ENCODE data around the gene XYLB.

Gene XYLB

GRCh38 chr3:38365469-38366062, 19.0 kb downstream of the XYLB start:
- DNase-seq = no peak

GRCh38 chr3:38366082-38366481, 19.5 kb downstream of the XYLB start:
- no peak for DNase-seq

GRCh38 chr3:38367779-38368178, 21.2 kb downstream of the XYLB start:
- DNase-seq = no peak

GRCh38 chr3:38368238-38368637, 21.7 kb downstream of the XYLB start:
- DNase-seq = no peak

- no peak for DNase-seq
Observed at GRCh38 chr3:38369186-38369585, 22.6 kb downstream of the XYLB start.

GRCh38 chr3:38370149-38370548, 23.6 kb downstream of the XYLB start:
- DNase-seq = no peak

GRCh38 chr3:38370861-38371260, 24.3 kb downstream of the XYLB start:
- no peak for DNase-seq

- DNase-seq = no peak
Observed at GRCh38 chr3:38371541-38372213, 25.1 kb downstream of the XYLB start.

- DNase-seq = no peak
Observed at GRCh38 chr3:38372214-38372601, 25.6 kb downstream of the XYLB start.

- peak; percentile 35 for DNase-seq
Observed at GRCh38 chr3:38374221-38374620, 27.6 kb downstream of the XYLB start.

GRCh38 chr3:38375072-38375471, 28.5 kb downstream of the XYLB start:
- DNase-seq = no peak

- DNase-seq = no peak
Observed at GRCh38 chr3:38375488-38376097, 29.0 kb downstream of the XYLB start.

GRCh38 chr3:38376098-38376816, 29.7 kb downstream of the XYLB start:
- DNase-seq = no peak

GRCh38 chr3:38379201-38379770, 32.7 kb downstream of the XYLB start:
- DNase-seq = no peak

- DNase-seq = no peak
Observed at GRCh38 chr3:38382506-38383080, 36.0 kb downstream of the XYLB start.

GRCh38 chr3:38383156-38383875, 36.7 kb downstream of the XYLB start:
- no peak for DNase-seq

GRCh38 chr3:38386992-38387750, 40.6 kb downstream of the XYLB start:
- no peak for DNase-seq

- no peak for DNase-seq
Observed at GRCh38 chr3:38387862-38388261, 41.3 kb downstream of the XYLB start.

- DNase-seq = no peak
Observed at GRCh38 chr3:38392604-38393163, 46.1 kb downstream of the XYLB start.

GRCh38 chr3:38396239-38396638, 49.7 kb downstream of the XYLB start:
- no peak for DNase-seq

GRCh38 chr3:38396861-38397260, 50.3 kb downstream of the XYLB start:
- no peak for DNase-seq

All from CD4-positive, alpha-beta T cell treated with Interleukin-17A for 4 hours (primary cell).